ENCODE results near the gene FMNL2.

DNA sequence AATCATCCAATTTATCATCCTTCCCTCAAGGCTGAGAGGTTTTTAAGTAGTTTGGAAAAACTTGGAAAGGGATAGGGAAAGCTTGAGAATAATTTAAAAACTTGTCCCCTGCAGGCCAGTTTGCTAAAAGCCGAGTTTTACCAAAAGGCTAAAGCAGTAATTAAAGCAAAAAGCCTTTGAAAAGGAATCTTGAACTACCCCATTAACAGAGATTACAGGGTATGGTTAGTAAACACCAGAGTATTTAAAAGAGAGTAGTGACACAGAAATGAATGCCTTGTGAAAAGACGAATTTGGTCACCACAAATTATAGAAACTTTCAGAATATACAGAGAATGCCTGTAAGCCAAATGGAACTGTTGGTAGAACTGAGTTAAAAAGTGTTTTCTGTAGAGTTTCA, 85.0 kb downstream of the FMNL2 start:
- TF ChIP-seq, protein P1, sequence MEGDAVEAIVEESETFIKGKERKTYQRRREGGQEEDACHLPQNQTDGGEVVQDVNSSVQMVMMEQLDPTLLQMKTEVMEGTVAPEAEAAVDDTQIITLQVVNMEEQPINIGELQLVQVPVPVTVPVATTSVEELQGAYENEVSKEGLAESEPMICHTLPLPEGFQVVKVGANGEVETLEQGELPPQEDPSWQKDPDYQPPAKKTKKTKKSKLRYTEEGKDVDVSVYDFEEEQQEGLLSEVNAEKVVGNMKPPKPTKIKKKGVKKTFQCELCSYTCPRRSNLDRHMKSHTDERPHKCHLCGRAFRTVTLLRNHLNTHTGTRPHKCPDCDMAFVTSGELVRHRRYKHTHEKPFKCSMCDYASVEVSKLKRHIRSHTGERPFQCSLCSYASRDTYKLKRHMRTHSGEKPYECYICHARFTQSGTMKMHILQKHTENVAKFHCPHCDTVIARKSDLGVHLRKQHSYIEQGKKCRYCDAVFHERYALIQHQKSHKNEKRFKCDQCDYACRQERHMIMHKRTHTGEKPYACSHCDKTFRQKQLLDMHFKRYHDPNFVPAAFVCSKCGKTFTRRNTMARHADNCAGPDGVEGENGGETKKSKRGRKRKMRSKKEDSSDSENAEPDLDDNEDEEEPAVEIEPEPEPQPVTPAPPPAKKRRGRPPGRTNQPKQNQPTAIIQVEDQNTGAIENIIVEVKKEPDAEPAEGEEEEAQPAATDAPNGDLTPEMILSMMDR (IDR thresholded peaks at IDR 0.05; ENCODE audit: low read depth, low read length, missing input control): no peak
- TF ChIP-seq JUND (IDR thresholded peaks at IDR 0.05) (no peak), RAD21 (IDR thresholded peaks at IDR 0.05) (no peak)
